ENCODE measurements around the gene ITFG2.
"Not testable (repeated sequence)": the region's sequence is repeated elsewhere in the genome, so short reads cannot be mapped to it uniquely, and the experiment has no call there.

Gene ITFG2

DNA sequence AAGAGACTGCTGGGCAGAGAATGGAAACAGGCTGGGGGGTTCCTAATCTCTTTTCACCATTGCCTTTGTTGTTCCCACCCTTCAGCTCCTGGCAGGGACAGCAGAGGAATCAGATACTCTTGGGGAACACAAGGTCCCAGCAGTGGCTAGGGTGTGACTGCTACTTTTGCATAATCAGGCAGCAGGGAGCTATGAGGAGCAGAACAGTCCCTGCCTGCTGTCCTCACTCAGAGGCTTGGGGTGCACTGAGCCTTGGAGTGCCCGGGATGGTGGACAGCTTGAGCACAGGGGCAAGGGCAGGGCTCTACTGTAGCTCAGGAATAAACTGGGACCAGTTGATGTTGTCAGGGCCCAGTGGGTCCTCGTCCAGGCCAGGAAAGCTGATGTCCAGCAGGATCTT, 45.9 kb downstream of the ITFG2 start:
- DNase-seq (ENCODE audit: extremely low read depth in 1 of 2, low read depth in 1 of 2), result no peak

DNA sequence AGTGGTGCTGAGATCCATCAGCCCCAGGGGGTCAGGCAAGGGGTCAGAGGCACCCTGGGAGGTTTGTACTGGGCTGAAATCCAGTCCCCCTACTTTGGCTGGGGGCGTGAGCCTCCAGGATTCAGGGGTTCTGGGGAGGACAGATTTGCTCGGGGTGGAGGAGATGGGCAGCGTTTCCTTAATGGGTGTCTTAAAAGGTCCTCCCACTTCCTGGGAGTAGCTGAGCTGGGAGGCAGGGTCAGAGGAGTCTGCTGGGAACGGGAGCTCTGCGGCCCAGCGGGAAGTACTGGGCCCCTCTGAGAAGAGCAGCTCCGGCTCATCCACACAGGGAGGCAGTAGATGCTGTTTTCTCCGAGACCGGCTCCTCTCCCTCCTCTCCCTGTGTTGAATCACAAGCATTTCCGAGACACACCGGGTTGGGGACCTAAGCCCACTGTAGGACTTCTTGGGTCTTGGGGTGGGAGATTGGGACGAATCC, 46.5 kb downstream of the ITFG2 start:
- DNase-seq (ENCODE audit: extremely low read depth in 1 of 2, low read depth in 1 of 2), result no peak

DNA sequence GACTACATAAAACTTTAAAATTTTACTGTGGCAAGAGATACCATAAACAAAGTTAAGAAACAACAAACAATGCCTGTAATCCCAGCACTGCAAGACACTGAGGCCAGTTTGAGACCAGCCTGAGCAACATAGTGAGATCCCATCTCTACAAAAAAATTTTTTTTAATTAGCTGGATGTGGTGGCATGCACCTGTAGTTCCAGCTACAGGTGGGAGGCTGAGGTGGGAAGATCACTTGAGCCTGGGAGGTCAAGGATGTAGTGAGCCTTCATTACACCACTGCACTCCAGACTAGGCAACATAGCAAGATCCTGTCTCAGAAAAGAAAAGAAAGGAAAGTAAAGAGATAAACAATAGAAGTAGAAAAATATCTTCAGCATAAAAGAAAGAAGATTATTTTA, 47.7 kb downstream of the ITFG2 start:
- no peak for DNase-seq (ENCODE audit: extremely low read depth in 1 of 2, low read depth in 1 of 2)

DNA sequence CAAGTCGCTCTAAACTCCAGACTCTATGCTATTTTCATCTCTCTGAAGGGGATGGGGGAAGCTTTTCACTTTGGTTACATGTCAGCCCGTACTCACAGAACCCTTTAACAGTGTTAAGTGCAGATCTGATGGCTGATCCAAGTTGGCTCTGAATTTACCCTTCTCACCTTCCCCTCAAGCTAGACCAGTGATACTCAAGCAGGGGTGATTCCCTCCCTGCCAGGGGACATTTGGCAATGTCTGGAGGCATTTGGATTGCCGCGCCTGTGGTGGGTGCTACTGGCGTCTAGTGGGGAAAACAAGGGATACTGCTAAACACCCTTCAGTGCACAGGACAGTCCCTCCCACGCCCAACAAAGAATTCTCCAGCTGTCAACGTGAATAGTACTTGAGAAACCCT, 50.4 kb downstream of the ITFG2 start:
- no peak for DNase-seq (ENCODE audit: extremely low read depth in 1 of 2, low read depth in 1 of 2)

DNA sequence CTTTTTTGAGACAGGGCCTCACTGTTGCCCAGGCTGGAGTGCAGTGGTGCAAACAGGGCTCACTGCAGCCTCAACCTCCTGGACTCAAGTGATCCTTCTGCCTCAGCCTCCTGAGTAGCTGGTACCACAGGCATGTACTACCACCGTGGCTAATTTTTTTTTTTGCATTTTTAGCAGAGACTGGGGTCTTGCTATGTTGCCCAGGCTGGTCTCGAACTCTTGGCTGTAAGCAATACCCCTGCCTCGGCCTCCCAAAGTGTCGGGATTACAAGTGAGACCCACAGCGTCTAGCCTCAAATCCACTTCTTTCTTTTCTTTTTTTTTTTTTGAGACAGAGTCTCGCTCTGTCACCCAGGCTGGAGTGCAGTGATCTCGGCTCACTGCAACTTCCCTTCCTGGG, 50.9 kb downstream of the ITFG2 start:
- DNase-seq (ENCODE audit: extremely low read depth in 1 of 2, low read depth in 1 of 2), result not testable (repeated sequence)

DNA sequence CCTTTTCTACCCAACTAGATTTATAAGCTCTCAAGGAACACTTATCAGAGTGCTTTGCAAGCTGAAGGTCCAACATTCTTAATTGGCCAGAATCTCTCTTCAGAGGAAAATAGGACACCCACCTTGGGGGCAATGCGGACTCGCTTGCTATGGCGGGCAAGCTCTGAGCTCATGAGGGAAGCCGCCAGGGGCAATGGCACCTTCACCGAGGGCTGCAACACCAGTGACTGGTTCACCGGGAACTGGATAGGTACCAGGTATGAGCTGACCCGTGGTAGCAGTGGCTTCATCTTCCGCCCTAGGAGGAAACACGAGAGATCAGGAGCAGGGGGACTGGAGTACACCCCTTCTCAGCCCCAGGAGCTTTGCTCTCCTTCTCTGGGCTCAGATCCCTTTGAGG, 51.7 kb downstream of the ITFG2 start:
- no peak for DNase-seq (ENCODE audit: extremely low read depth in 1 of 2, low read depth in 1 of 2)

DNA sequence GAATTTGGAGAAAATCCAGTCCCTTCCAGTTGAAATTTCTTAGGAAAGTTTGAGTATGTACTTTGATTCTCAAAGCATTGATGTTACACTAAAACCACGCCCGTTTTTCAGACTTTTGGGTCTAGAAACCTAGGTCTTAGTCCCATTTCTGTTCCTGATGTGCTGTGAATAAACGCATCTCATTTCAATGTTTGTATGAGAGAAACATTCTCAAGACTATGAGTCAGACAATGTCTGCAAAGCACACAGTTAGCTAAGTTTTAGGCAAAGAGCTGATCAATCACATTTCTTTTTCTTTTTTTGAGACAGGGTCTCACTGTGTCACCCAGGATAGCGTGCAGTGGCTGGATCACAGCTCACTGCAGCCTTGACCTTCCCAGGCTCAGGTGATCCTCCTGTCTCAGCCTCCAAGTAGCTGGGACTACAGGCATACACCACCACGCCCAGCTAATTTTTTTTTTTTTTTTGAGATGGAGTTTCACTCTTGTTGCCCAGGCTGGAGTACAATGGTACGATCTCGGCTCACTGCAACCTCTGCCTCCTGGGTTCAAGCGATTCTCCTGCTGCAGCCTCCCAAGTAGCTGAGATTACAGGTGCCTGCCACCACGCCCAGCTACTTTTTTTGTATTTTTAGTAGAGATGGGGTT, 56.6 kb downstream of the ITFG2 start:
- not testable (repeated sequence) for DNase-seq (ENCODE audit: extremely low read depth in 1 of 2, low read depth in 1 of 2)

All from activated CD8-positive, alpha-beta memory T cell treated with anti-CD3 and anti-CD28 coated beads for 1 hour (primary cell).